Stimulated activated CD8-positive, alpha-beta memory T cell treated with anti-CD3 and anti-CD28 coated beads, Interleukin-12 subunit alpha, Interleukin-12 subunit beta, amount 100 ng/mL, for 24 hours (primary cell): Measurements from ENCODE around the gene SERF2.
A peak's percentile ranks its signal among the peaks of the same experiment; 100 is the strongest.
"Not testable (repeated sequence)": the region's sequence is repeated elsewhere in the genome, so short reads cannot be mapped to it uniquely, and the experiment has no call there.

Experiments used
- DNase-seq: peaks from one replicate; pipeline ENCODE4 v3.0.0-alpha.2; 2020; ENCODE audit errors: extremely low read depth

Gene SERF2

GRCh38 chr15:43793647-43794046 lies 1.5 kb downstream of the SERF2 start:
- DNase-seq, result no peak

- no peak for DNase-seq
Observed at GRCh38 chr15:43794269-43795037, 2.3 kb downstream of the SERF2 start.

GRCh38 chr15:43795197-43795596 lies 3.1 kb downstream of the SERF2 start:
- no peak for DNase-seq

- no peak for DNase-seq
Observed at GRCh38 chr15:43795997-43796396, 3.9 kb downstream of the SERF2 start.

- DNase-seq, result no peak
Observed at GRCh38 chr15:43796566-43796965, 4.4 kb downstream of the SERF2 start.

GRCh38 chr15:43799209-43799944 lies 7.3 kb downstream of the SERF2 start:
- DNase-seq, result no peak

- no peak for DNase-seq
Observed at GRCh38 chr15:43799945-43800285, 7.8 kb downstream of the SERF2 start, which contains the start of gene SERINC4. Gene SERINC4 (minus strand): TSS chr15:43800220. CDS start chr15:43799986, 234 bp downstream.

GRCh38 chr15:43800286-43801141 lies 8.4 kb downstream of the SERF2 start, which contains the start of gene HYPK:
Gene HYPK (plus strand): TSS chr15:43800599. CDS start chr15:43800623, 24 bp downstream.
- DNase-seq, result peak; percentile 80

GRCh38 chr15:43802676-43803075 lies 10.6 kb downstream of the SERF2 start:
- not testable (repeated sequence) for DNase-seq

GRCh38 chr15:43808435-43808950 lies 16.4 kb downstream of the SERF2 start:
- no peak for DNase-seq

- DNase-seq, result no peak
Observed at GRCh38 chr15:43808960-43809678, 17.0 kb downstream of the SERF2 start.

- not testable (repeated sequence) for DNase-seq
Observed at GRCh38 chr15:43815064-43815463, 22.9 kb downstream of the SERF2 start.

- no peak for DNase-seq
Observed at GRCh38 chr15:43821505-43821904, 29.4 kb downstream of the SERF2 start.

GRCh38 chr15:43824302-43825246 lies 32.5 kb downstream of the SERF2 start, which contains the start of gene MFAP1:
Gene MFAP1 (minus strand): TSS chr15:43824690. CDS start chr15:43824569, 121 bp downstream.
- peak; percentile 80 for DNase-seq

GRCh38 chr15:43825305-43825704 lies 33.2 kb downstream of the SERF2 start:
- not testable (repeated sequence) for DNase-seq

- no peak for DNase-seq
Observed at GRCh38 chr15:43826029-43826507, 33.9 kb downstream of the SERF2 start.

GRCh38 chr15:43826508-43827341 lies 34.6 kb downstream of the SERF2 start, which contains the start of gene WDR76:
Gene WDR76 (plus strand): TSS chr15:43827002. CDS start chr15:43827033, 31 bp downstream.
- DNase-seq, result peak; percentile 49

- DNase-seq, result no peak
Observed at GRCh38 chr15:43828061-43828657, 36.0 kb downstream of the SERF2 start.
